DOHH2 (cell line): ENCODE measurements around the gene RAET1G.
A peak's percentile ranks its signal among the peaks of the same experiment; 100 is the strongest.

ENCODE experiments used
- H3F3A ChIP-seq: fragments of 200-600 bp; sonication (generic), shearing (Covaris generic); 2 replicates; pipeline ENCODE4 v1.6.0; 2016; ENCODE audit warnings: antibody characterized with exemption, mild to moderate bottlenecking; ENCODE audit not compliant: control insufficient read depth, insufficient read depth
- H3K27ac ChIP-seq: fragments of 200-600 bp; sonication (generic); 2 replicates; pipeline ENCODE4 v1.5.1; 2014; ENCODE audit warnings: low read depth, mild to moderate bottlenecking, low read length, moderate library complexity
- H3K27me3 ChIP-seq: fragments of 200-600 bp; sonication (generic); 2 replicates; pipeline ENCODE4 v1.6.1; 2014; ENCODE audit warnings: mild to moderate bottlenecking, low read length, mixed read lengths; ENCODE audit not compliant: control insufficient read depth
- H3K36me3 ChIP-seq: fragments of 200-600 bp; sonication (generic); 2 replicates; pipeline ENCODE4 v1.6.1; 2014; ENCODE audit warnings: mild to moderate bottlenecking, low read length, moderate library complexity, mixed read lengths; ENCODE audit not compliant: control insufficient read depth
- H3K4me1 ChIP-seq: fragments of 200-600 bp; sonication (generic); 2 replicates; pipeline ENCODE4 v1.6.1; 2014; ENCODE audit warnings: mild to moderate bottlenecking, low read length, mixed read lengths; ENCODE audit not compliant: control insufficient read depth
- H3K4me2 ChIP-seq: fragments of 200-600 bp; sonication (generic); 2 replicates; pipeline ENCODE4 v1.6.0; 2014; ENCODE audit warnings: mild to moderate bottlenecking, low read length, moderate library complexity
- H3K4me3 ChIP-seq: fragments of 200-600 bp; sonication (generic); 2 replicates; pipeline ENCODE4 v1.5.1; 2014; ENCODE audit warnings: mild to moderate bottlenecking, low read length, mixed read lengths
- H3K79me2 ChIP-seq: fragments of 200-600 bp; sonication (generic); 2 replicates; pipeline ENCODE4 v1.6.1; 2014; ENCODE audit warnings: mild to moderate bottlenecking, low read length, mixed read lengths; ENCODE audit not compliant: control insufficient read depth
- H3K9me2 ChIP-seq: fragments of 200-600 bp; sonication (generic); replicated peaks from 2 replicates; pipeline ENCODE4 v1.6.1; 2014; ENCODE audit warnings: mild to moderate bottlenecking, low read length, mixed read lengths; ENCODE audit not compliant: control insufficient read depth
- H3K9me3 ChIP-seq: fragments of 200-600 bp; sonication (generic); 2 replicates; pipeline ENCODE4 v1.6.1; 2014; ENCODE audit warnings: antibody characterized with exemption, low read length, mixed read lengths; ENCODE audit not compliant: control insufficient read depth, insufficient read depth
- H4K20me1 ChIP-seq: fragments of 200-600 bp; sonication (generic); 2 replicates; pipeline ENCODE4 v1.6.0; 2014; ENCODE audit warnings: low read depth, mild to moderate bottlenecking, antibody characterized with exemption, low read length, moderate library complexity; ENCODE audit not compliant: control insufficient read depth, insufficient read depth
- CTCF ChIP-seq: fragments of 200-600 bp; sonication (generic); IDR thresholded peaks from one replicate; pipeline ENCODE4 v1.5.1; 2014; ENCODE audit warnings: antibody characterized with exemption, mild to moderate bottlenecking, low read depth, low read length; ENCODE audit not compliant: poor library complexity, severe bottlenecking
- EZH2phosphoT487 ChIP-seq: fragments of 200-600 bp; sonication (generic); IDR thresholded peaks from 2 replicates; pipeline ENCODE4 v1.6.1; 2017; ENCODE audit warnings: borderline replicate concordance, mild to moderate bottlenecking, antibody characterized with exemption, low read length, moderate library complexity, mixed read lengths

RAET1G gene

GRCh38 chr6:149899486-149899885, 23.4 kb downstream of the RAET1G start:
- H3F3A ChIP-seq, result no peaks in the 10 kb centered on the region
- H3K79me2 ChIP-seq, result no peaks in the 10 kb centered on the region
- H3K4me3 ChIP-seq, result no peak overlapping the region
- no peaks in the 10 kb centered on the region for H3K9me3 ChIP-seq
- TF ChIP-seq CTCF (no peak), EZH2phosphoT487 (no peak)
- H3K9me2 ChIP-seq, result no peaks in the 10 kb centered on the region
- peaks cover 8% of the 10 kb centered on the region for H3K4me1 ChIP-seq
- no peak overlapping the region for H3K27ac ChIP-seq
- H4K20me1 ChIP-seq, result no peaks in the 10 kb centered on the region
- H3K27me3 ChIP-seq, result peaks cover 4% of the 10 kb centered on the region
- H3K36me3 ChIP-seq, result no peaks in the 10 kb centered on the region
- no peak overlapping the region for H3K4me2 ChIP-seq

- H3F3A ChIP-seq, result no peaks in the 10 kb centered on the region
- peaks cover 8% of the 10 kb centered on the region for H3K4me1 ChIP-seq
- TF ChIP-seq CTCF (no peak), EZH2phosphoT487 (no peak)
- no peak overlapping the region for H3K4me2 ChIP-seq
- no peak overlapping the region for H3K27ac ChIP-seq
- no peaks in the 10 kb centered on the region for H3K36me3 ChIP-seq
- no peaks in the 10 kb centered on the region for H3K9me3 ChIP-seq
- no peaks in the 10 kb centered on the region for H4K20me1 ChIP-seq
- H3K4me3 ChIP-seq, result no peak overlapping the region
- H3K9me2 ChIP-seq, result no peaks in the 10 kb centered on the region
- no peaks in the 10 kb centered on the region for H3K79me2 ChIP-seq
- H3K27me3 ChIP-seq, result peaks cover 4% of the 10 kb centered on the region
Observed at GRCh38 chr6:149898966-149899365, 24.0 kb downstream of the RAET1G start.

- Histone ChIP-seq H3K79me2 (no peaks in the 10 kb centered on the region), H3K27me3 (peaks cover 4% of the 10 kb centered on the region; the same call in 1 of the 2 replicates), H3K4me2 (no peak within 1 kb of the TSS), H3K4me1 (peaks cover 14% of the 10 kb centered on the region), H3F3A (no peaks in the 10 kb centered on the region), H3K9me3 (no peaks in the 10 kb centered on the region), H3K4me3 (no peak within 1 kb of the TSS), H3K27ac (no peak within 1 kb of the TSS), H3K9me2 (no peaks in the 10 kb centered on the region), H3K36me3 (no peaks in the 10 kb centered on the region), H4K20me1 (no peaks in the 10 kb centered on the region)
- no peak for TF ChIP-seq EZH2phosphoT487
- peak; percentile 34 for TF ChIP-seq CTCF
Observed at GRCh38 chr6:149897855-149898744, 24.8 kb downstream of the RAET1G start, which contains the start of gene RAET1E. RAET1E (minus strand) TSS chr6:149898113; CDS start chr6:149890901, 7,212 bp downstream.
